HEK293T (cell line): ENCODE data around the gene SCN3A.

ENCODE experiments used
- ARNT ChIP-seq: fragments of 450-650 bp; IDR thresholded peaks from 2 replicates; pipeline ENCODE4 v1.6.1; 2017; ENCODE audit warnings: mild to moderate bottlenecking
- BHLHE40 ChIP-seq: fragments of 450-650 bp; IDR thresholded peaks from 2 replicates; pipeline ENCODE4 v1.6.1; 2016; ENCODE audit warnings: mild to moderate bottlenecking, moderate library complexity, borderline replicate concordance
- FOXA1 ChIP-seq: fragments of 450-650 bp; IDR thresholded peaks from 2 replicates; pipeline ENCODE4 v1.6.1; 2016; ENCODE audit warnings: mild to moderate bottlenecking
- FOXM1 ChIP-seq: fragments of 450-650 bp; IDR thresholded peaks from 2 replicates; pipeline ENCODE4 v1.6.1; 2017; ENCODE audit warnings: mild to moderate bottlenecking, borderline replicate concordance
- HDGF ChIP-seq: fragments of 450-650 bp; IDR thresholded peaks from 2 replicates; pipeline ENCODE4 v1.6.1; 2017; ENCODE audit warnings: antibody characterized with exemption, borderline replicate concordance
- LEF1 ChIP-seq: fragments of 450-650 bp; IDR thresholded peaks from 2 replicates; pipeline ENCODE4 v1.6.1; 2017; ENCODE audit warnings: mild to moderate bottlenecking, borderline replicate concordance
- NFRKB ChIP-seq: fragments of 450-650 bp; IDR thresholded peaks from 2 replicates; pipeline ENCODE4 v1.6.1; 2016; ENCODE audit warnings: mild to moderate bottlenecking, moderate library complexity
- SUZ12 ChIP-seq: fragments of 450-650 bp; IDR thresholded peaks from 2 replicates; pipeline ENCODE4 v1.6.1; 2016; ENCODE audit warnings: mild to moderate bottlenecking
- TARDBP ChIP-seq: fragments of 450-650 bp; IDR thresholded peaks from 2 replicates; pipeline ENCODE4 v1.6.1; 2016
- ZNF384 ChIP-seq: fragments of 450-650 bp; IDR thresholded peaks from 2 replicates; pipeline ENCODE4 v1.6.1; 2016

DNA sequence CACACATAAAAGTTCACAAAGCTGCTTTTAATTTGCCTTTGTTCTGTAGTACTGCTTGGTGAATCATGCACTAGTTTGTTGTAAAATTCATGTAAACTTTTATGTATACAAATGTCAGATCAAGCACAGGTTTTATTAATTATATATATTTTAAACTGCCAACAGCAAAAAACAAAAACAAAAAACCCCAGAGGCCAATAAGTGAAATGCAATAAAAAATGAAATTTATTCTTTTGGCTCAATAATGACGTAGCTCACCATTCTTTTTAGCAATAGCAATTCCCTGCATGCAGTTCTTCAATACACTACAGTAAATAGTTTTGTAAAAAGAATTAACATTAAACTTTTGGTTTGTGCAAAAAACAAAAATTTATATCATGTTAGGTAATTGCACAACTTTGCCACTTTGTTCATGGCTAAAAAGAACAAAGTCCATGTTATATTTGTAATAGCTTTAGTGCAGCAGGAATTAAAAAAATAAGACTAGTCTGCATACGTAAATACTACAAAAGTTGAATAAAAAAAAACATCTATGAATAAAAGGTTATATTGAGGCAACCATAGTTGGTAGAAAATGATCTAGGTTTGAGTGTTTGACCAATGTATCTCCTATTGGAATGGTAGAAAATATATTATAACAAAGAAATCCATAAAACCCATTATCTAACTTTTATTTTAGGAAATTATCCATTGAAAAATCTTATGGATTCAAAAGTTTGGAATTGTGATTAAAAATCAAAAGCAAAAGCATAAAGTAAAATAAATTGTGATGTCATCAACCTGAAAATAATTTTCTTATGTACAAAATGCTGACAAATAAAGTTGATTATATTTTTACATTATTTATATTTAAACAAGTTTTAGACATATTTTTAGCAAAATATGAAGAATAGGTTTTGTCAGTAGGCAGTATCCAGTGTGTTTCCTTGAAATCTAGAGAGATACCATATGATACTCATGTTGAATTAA lies 115.6 kb downstream of the SCN3A start:
- TF ChIP-seq TARDBP: no peak
- no peak for TF ChIP-seq ZNF384
- TF ChIP-seq SUZ12: no peak
- no peak for TF ChIP-seq FOXA1
- TF ChIP-seq LEF1: no peak
- no peak for TF ChIP-seq BHLHE40
- TF ChIP-seq FOXM1: no peak
- no peak for TF ChIP-seq NFRKB
- no peak for TF ChIP-seq HDGF
- TF ChIP-seq ARNT: no peak
